ENCODE measurements around the gene UBR2. TPM values are rescaled to one million over a fixed set of nuclear protein-coding genes. Genes with fewer than 3 reads are reported as not detected.

Gene UBR2
- total and polyA plus RNA-seq, 9 of the 15 experiments (the other 6 are each of a cell fraction or from before 2014, with no cell fraction given) = 9.1 to 38.9 (median 23.4) TPM

DNA sequence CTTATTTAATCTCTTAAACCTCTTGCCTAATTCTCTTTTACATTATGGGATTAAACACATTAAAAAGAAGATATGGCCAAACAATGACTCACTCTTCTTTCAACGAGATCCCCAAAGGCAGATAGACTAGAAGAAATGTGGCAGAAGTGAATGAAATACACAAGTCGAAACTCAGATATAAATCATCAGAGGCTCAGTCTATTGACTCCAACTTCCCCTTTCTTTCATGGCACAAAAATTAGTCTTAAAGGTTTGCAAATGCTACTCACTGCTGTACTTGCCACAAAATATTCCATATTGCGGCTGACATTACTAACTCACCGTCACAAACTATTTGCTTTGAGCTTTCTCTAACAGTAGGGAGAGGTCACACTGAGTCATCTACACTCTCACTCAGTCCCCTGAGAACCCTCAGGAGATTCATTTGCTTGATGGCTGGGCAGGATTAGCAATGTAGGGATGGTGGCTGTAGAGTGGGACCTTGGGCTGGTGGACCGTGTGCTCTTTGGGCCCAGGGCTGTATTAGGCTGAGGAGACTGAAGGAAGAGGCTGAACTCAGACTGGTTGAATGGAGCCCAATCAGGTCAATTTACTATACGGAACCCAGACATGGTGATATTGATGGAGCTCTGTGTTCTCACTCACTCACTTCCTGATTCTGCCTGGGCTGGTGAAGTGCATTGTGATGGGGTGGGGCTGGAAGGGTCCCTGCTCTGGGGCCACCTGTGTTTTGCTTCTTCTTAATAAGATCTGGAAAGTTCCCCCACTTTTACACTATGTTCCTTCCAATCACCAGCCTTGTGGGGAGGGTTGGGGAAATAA, 42.8 kb upstream of the UBR2 start (continued):
- peak; percentile 73; the same call in 1 of the 2 replicates for TF ChIP-seq PKNOX1 (IDR thresholded peaks at IDR 0.05)
- no peak for TF ChIP-seq SP2 (IDR thresholded peaks at IDR 0.05; ENCODE audit: extremely low read depth, low read depth, low read length, poor library complexity, severe bottlenecking)
- TF ChIP-seq CHD4 (IDR thresholded peaks at IDR 0.05; ENCODE audit: insufficient read depth, insufficient replicate concordance, low read depth, low read length, poor library complexity, severe bottlenecking) = no peak
- TF ChIP-seq MEIS2 (IDR thresholded peaks at IDR 0.05; ENCODE audit: partially characterized antibody) = peak; percentile 97
- peak; percentile 92; the same call in 1 of the 2 replicates for TF ChIP-seq SMARCE1 (IDR thresholded peaks at IDR 0.05)
- peak; percentile 58; the same call in 1 of the 2 replicates for TF ChIP-seq SOX6 (IDR thresholded peaks at IDR 0.05)
- TF ChIP-seq TBL1XR1 (IDR thresholded peaks at IDR 0.05; ENCODE audit: low read length in 2 of 2) = no peak
- TF ChIP-seq ZNF766 (CRISPR knock-in tag; conservative IDR thresholded peaks at IDR 0.05) = peak; percentile 61; the same call in 1 of the 2 replicates
- TF ChIP-seq FOSL1 (tag; conservative IDR thresholded peaks at IDR 0.05) = peak; percentile 98
- peak; percentile 51; the same call in 1 of the 2 replicates for TF ChIP-seq SMARCA4 (IDR thresholded peaks at IDR 0.05)
- TF ChIP-seq, protein P1, sequence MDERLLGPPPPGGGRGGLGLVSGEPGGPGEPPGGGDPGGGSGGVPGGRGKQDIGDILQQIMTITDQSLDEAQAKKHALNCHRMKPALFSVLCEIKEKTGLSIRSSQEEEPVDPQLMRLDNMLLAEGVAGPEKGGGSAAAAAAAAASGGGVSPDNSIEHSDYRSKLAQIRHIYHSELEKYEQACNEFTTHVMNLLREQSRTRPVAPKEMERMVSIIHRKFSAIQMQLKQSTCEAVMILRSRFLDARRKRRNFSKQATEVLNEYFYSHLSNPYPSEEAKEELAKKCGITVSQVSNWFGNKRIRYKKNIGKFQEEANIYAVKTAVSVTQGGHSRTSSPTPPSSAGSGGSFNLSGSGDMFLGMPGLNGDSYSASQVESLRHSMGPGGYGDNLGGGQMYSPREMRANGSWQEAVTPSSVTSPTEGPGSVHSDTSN (CRISPR knock-in tag; IDR thresholded peaks at IDR 0.05; ENCODE audit: low read depth) = no peak
- TF ChIP-seq, protein P1 (tag; conservative IDR thresholded peaks at IDR 0.05; ENCODE audit: low read depth) = peak; percentile 94
- TF ChIP-seq, protein P2, sequence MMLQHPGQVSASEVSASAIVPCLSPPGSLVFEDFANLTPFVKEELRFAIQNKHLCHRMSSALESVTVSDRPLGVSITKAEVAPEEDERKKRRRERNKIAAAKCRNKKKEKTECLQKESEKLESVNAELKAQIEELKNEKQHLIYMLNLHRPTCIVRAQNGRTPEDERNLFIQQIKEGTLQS (IDR thresholded peaks at IDR 0.05) = peak; percentile 64
- TF ChIP-seq, protein P2 (CRISPR knock-in tag; conservative IDR thresholded peaks at IDR 0.05) = no peak
- 0 out of 2 replicates have a peak, but pooled peaks have one; percentile 38 for TF ChIP-seq JUN (IDR thresholded peaks at IDR 0.05; ENCODE audit: borderline replicate concordance, low read depth, low read length)
- TF ChIP-seq JUN (CRISPR knock-in tag; IDR thresholded peaks at IDR 0.05; ENCODE audit: borderline replicate concordance) = no peak
